ENCODE data around the gene ZNF622.

GRCh38 chr5:16480144-16480543 lies 14.5 kb upstream of the ZNF622 start:
- TF ChIP-seq POLR2AphosphoS5 (IDR thresholded peaks at IDR 0.05; ENCODE audit: low read depth, low read length), result no peak
- no peak for TF ChIP-seq TAF1 (IDR thresholded peaks at IDR 0.05; ENCODE audit: low read depth, low read length)

Data from GM12891 (cell line).